ENCODE measurements around the gene LDAF1. TPM values are rescaled to one million over a fixed set of nuclear protein-coding genes. Genes with fewer than 3 reads are reported as not detected.

The LDAF1 gene
- total RNA-seq, 1 experiment from 2014 or later: 11.5 TPM

DNA sequence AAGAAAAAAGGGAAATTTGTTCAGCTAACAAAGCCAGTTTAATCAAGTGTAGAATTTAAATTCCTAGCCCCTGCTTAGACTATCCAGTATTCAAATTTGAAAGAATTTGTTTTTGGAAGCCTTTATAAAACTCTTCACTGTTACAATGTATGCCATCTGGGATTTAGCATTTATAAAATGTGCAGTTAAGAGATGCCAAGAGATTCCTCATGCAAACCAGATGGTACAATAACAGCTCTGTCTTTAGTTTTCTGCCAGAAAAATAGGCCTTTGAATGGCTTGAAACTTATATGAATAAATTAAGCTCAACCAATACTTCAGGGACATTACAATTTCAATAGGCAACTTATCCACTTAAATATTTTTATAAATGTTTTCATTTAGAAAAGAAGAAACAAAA lies 68.3 kb downstream of the LDAF1 start:
- no TSS peak for BruUV-seq (replicated peaks)
- CTCF ChIA-PET: no interaction called here
- Histone ChIP-seq H3K4me3 (ENCODE audit: low read length) (no peak overlapping the region), H3F3A (ENCODE audit: low read length, unreplicated experiment) (no peaks in the 10 kb centered on the region), H3K79me2 (ENCODE audit: low read length) (no peaks in the 10 kb centered on the region), H3K27ac (ENCODE audit: low read length) (no peak overlapping the region), H3K9me2 (replicated peaks; ENCODE audit: low read length) (no peaks in the 10 kb centered on the region), H3K36me3 (ENCODE audit: low read depth, low read length) (no peaks in the 10 kb centered on the region), H2AFZ (ENCODE audit: low read length) (no peak overlapping the region), H3K4me2 (ENCODE audit: low read length) (no peak overlapping the region), H4K20me1 (ENCODE audit: low read length) (no peaks in the 10 kb centered on the region), H3K9ac (ENCODE audit: low read length) (no peak overlapping the region), H3K27me3 (ENCODE audit: low read length) (peaks cover 75% of the 10 kb centered on the region), H3K4me1 (ENCODE audit: insufficient read depth, low read length) (no peaks in the 10 kb centered on the region), H3K9me3 (ENCODE audit: low read length) (no peaks in the 10 kb centered on the region)
- POLR2A ChIA-PET (ENCODE audit: unreplicated experiment): no interaction called here
- no peak for TF ChIP-seq CTCF (conservative IDR thresholded peaks at IDR 0.05; ENCODE audit: low read depth, low read length)
- no peak for TF ChIP-seq EZH2phosphoT487 (IDR thresholded peaks at IDR 0.05; ENCODE audit: borderline replicate concordance, low read length)
- no peak for TF ChIP-seq EZH2 (IDR thresholded peaks at IDR 0.05; ENCODE audit: low read length, unreplicated experiment)
- intact Hi-C loops (cut with micrococcal nuclease): no loop called here
- no peak for DNase-seq
- ATAC-seq: no peak

DNA sequence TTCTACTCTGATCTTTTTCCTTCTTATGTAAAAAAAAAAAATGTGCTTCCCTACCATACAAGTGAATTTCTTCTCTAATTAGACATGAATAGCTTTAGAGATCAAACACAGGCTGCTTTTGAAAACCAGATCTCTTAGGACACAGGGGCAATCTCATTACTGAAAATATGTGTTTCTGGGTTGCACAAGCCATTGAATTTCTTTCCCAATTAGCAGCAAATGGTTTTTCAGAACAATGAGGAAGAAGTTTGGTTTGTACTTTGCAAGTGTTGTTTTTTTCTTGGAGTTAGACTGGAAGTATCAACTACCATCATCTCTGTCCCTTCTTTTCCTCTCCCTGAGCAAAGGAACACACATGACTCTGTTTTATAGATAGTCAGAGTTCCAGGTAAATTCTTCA lies 69.4 kb downstream of the LDAF1 start:
- BruUV-seq (replicated peaks): no TSS peak
- CTCF ChIA-PET: no interaction called here

More for the DNA sequence above, 69.4 kb downstream of the LDAF1 start:
- H3K79me2 ChIP-seq (ENCODE audit: low read length): no peaks in the 10 kb centered on the region
- TF ChIP-seq EZH2 (IDR thresholded peaks at IDR 0.05; ENCODE audit: low read length, unreplicated experiment) (no peak), CTCF (conservative IDR thresholded peaks at IDR 0.05; ENCODE audit: low read depth, low read length) (no peak), EZH2phosphoT487 (IDR thresholded peaks at IDR 0.05; ENCODE audit: borderline replicate concordance, low read length) (no peak)
- ATAC-seq: no peak
- no peak overlapping the region for H2AFZ ChIP-seq (ENCODE audit: low read length)
- H4K20me1 ChIP-seq (ENCODE audit: low read length): no peaks in the 10 kb centered on the region
- no peak overlapping the region for H3K4me2 ChIP-seq (ENCODE audit: low read length)
- H3K27me3 ChIP-seq (ENCODE audit: low read length): peaks cover 82% of the 10 kb centered on the region
- H3K9me2 ChIP-seq (replicated peaks; ENCODE audit: low read length): no peaks in the 10 kb centered on the region
- H3K27ac ChIP-seq (ENCODE audit: low read length): no peak overlapping the region
- no peak overlapping the region for H3K4me3 ChIP-seq (ENCODE audit: low read length)
- POLR2A ChIA-PET (ENCODE audit: unreplicated experiment): no interaction called here
- DNase-seq: no peak
- H3K4me1 ChIP-seq (ENCODE audit: insufficient read depth, low read length): no peaks in the 10 kb centered on the region
- intact Hi-C loops (cut with micrococcal nuclease): no loop called here
- no peaks in the 10 kb centered on the region for H3F3A ChIP-seq (ENCODE audit: low read length, unreplicated experiment)
- no peak overlapping the region for H3K9ac ChIP-seq (ENCODE audit: low read length)
- H3K9me3 ChIP-seq (ENCODE audit: low read length): no peaks in the 10 kb centered on the region
- no peaks in the 10 kb centered on the region for H3K36me3 ChIP-seq (ENCODE audit: low read depth, low read length)
